GM21786 (cell line): ENCODE results near the gene SLC22A15.

Source experiments
- ATAC-seq: cut with Tn5 transposase; IDR thresholded peaks from one replicate; pipeline ENCODE4 v1.9.1; 2021; ENCODE audit not compliant: unreplicated experiment

SLC22A15 gene

GRCh38 chr1:116099379-116099778 is 123.1 kb downstream of the SLC22A15 start:
- no peak for ATAC-seq

GRCh38 chr1:116099919-116100318 is 123.6 kb downstream of the SLC22A15 start:
- no peak for ATAC-seq

GRCh38 chr1:116104667-116105066 is 128.4 kb downstream of the SLC22A15 start:
- peak; percentile 60 for ATAC-seq

- no peak for ATAC-seq
These were observed 129.7 kb downstream of the SLC22A15 start for GRCh38 chr1:116105996-116106395.

- ATAC-seq = no peak
These were observed 130.3 kb downstream of the SLC22A15 start for GRCh38 chr1:116106646-116107045.

GRCh38 chr1:116107371-116107770 is 131.1 kb downstream of the SLC22A15 start:
- no peak for ATAC-seq

DNA sequence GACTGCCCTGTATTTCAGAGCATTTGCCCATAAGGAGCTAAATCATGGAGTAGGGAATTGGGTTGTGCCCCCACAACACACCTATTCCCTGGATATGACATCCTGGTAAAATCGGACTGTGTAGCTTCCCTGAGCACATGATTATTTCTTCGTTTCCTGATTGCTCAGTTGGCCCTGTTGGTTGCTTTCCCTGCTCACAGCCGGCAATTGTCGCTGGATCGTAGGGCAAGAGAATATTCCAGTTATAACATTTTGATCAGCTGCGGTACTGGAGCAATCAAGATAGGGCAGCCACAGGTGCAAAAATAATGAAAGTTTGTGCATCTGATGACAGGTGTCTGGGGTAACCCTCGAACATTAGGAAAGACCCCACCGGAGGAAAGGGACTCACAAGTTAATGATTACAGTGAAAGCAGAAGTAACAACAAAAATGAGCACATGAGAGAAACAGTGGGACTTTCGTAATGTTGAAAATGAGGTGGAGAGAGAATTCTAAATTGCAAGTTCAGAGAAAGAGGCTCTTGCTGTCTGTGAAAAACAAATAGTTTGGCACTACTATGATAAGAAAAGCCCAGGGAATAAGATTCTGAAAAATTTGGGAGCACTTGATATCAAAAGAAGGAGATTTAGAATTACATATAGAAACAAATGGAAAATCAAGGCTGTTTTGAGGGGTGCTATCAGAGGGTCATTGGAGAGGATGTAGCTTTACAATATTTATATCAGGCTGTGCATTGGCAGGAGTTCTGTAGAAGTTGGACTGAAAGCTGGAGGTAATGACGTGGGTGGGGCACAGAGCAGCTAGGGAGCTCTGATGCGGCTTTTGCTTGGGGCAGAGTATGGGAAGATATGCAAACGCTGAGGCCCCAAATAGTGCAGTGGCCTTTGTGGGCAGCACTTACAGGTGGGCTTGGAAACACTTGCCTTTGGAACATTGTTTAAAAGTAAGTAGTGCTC is 134.5 kb downstream of the SLC22A15 start, which contains the start of gene MAB21L3:
MAB21L3 (plus strand) TSS at position 833 of the 957 bp plus-strand sequence. CDS start 1,217 bp downstream, outside the sequence.
- peak; percentile 53 for ATAC-seq

DNA sequence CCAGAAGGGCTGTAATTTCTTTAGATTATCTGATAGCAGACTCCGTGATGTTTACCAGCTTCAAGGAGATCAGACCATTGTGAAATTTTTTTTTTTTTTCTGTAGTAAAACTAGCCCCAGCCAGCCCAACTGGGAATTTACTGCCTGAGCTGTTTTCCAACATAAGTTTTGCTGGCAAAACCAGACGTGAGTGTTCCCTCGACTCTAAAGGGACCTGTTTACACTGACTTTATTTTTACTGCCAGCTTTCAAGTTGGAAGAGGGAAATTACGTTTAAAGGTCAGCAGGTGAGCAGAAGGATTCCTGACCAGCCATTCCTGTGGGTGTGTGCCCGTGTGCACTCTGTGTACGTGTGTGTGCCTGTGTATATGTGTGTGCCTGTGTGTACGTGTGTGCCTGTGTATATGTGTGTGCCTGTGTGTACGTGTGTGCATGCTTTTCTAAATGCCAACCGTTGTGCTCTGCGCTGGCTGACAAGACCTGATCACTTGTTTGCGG is 135.3 kb downstream of the SLC22A15 start:
- no peak for ATAC-seq

DNA sequence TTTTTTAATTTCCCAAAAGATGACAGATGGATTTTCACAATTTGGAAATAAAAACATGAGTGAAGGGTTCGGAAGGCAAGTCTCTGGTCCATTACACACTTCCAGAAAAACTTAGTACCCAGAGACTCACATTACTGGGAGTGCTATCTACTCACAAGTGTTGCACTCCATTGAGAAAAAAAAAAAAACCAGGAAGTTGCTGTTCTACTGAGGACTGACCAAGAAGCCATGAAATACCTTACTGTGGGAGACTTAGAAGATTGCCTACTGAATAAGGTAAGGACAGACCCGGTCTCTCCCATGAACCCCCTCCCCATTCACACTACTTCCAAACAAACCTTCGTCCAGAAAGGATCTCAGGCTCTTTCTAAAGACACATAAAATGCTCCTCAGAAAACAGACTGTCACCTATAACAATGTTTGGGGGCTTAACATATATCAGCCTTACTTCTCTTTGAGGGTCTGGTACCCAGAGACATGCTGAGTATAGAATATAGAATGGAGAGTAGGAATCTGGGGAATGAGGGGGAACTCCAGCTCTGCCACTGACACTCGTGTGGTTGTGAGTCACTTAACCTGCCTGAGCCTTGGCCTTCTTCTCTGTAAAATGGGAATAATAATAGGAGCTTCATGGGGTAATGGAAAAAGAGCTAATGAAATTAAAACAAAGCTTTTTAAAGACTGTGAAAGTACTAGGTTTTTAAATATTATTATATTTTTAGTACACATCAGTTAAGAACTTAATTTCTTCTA is 136.3 kb downstream of the SLC22A15 start:
- ATAC-seq = no peak

- no peak for ATAC-seq
These were observed 137.3 kb downstream of the SLC22A15 start for GRCh38 chr1:116113615-116114014.

DNA sequence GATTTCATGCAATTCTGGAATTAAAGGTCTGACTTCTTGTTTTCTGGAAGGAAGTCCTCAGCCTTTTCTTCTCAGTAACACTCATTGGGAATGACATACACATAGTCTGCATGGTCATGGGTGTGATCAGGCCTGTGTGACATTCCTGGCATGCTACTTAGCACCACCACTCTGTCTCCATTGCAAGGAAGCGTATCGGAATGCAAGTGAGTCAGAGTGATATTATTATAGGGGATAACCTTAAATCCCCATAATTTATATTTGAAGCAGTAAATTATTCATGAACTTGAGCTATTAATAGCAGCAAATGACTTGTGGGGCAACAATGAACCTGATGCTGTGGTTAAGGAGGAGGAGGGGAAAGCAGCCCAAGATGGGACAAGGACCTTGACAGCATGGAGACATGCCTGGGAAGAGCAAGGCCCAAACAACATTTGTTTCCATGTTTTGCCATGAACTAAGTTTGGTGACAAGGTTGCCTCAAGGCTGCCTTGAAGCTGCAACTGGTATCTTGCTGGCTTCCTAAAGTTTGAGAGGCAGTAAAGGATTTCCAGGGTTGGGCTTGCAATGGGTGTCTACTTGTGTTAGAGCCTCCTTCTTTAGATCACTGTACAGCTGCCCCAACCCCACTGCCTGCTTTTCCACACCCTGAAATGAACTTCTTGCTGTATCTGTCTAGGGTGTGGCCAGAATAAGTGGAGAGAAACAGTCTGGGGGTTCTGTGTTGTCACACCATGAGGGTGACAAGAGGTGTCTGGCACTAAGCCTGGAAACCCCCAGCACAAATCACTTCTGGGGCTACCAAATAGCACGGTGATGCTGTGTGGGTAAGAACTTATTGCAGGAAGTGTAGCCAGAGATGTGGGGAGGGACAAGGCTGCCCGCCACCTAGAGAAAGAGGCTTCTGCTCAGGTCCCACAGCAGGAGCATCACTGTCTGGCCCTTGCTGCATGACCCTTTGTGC is 139.4 kb downstream of the SLC22A15 start:
- ATAC-seq = no peak

- ATAC-seq = no peak
These were observed 142.2 kb downstream of the SLC22A15 start for GRCh38 chr1:116118471-116118870.
